Liver (tissue), 9 donors: ENCODE data around the gene HDDC3. TPM values are rescaled to one million over a fixed set of nuclear protein-coding genes. Genes with fewer than 3 reads are reported as not detected.

Experiments
- DNase-seq: peaks from one replicate; pipeline ENCODE4 v3.0.0-alpha.2; 2017; ENCODE audit warnings: low spot score
- H3K27ac ChIP-seq, 2 donors: one replicate each; pipeline ENCODE4 v1.7.0; 2013; ENCODE audit warnings: inconsistent platforms in 2 of 2, low read length in 2 of 2, control low read depth in 1 of 2, low read depth in 1 of 2, mild to moderate bottlenecking in 1 of 2
- H3K27me3 ChIP-seq, 4 donors: one replicate each; pipeline versions ENCODE4 v1.6.1 to v1.7.0; 2013; ENCODE audit warnings: low read length in 3 of 4, inconsistent platforms in 1 of 4, mild to moderate bottlenecking in 1 of 4, moderate library complexity in 1 of 4; ENCODE audit not compliant: control insufficient read depth in 4 of 4, insufficient read depth in 4 of 4
- H3K36me3 ChIP-seq, 4 donors: one replicate each; pipeline versions ENCODE4 v1.6.1 to v1.7.0; 2013; ENCODE audit warnings: low read length in 3 of 4, mild to moderate bottlenecking in 3 of 4, low read depth in 1 of 4, moderate library complexity in 1 of 4; ENCODE audit not compliant: control insufficient read depth in 4 of 4, insufficient read depth in 3 of 4
- H3K4me1 ChIP-seq, 4 donors: one replicate each; pipeline versions ENCODE4 v1.6.1 to v1.7.0; 2013; ENCODE audit warnings: low read length in 3 of 4, mild to moderate bottlenecking in 3 of 4, moderate library complexity in 1 of 4; ENCODE audit not compliant: control insufficient read depth in 4 of 4, insufficient read depth in 4 of 4
- H3K4me3 ChIP-seq, 3 donors: one replicate each; pipeline versions ENCODE4 v1.6.1 to v1.7.0; 2013; ENCODE audit warnings: low read length in 3 of 3, control low read depth in 1 of 3, low read depth in 1 of 3, mild to moderate bottlenecking in 1 of 3
- H3K9ac ChIP-seq, 2 donors: one replicate each; pipeline ENCODE4 v1.7.0; 2013; ENCODE audit warnings: low read length in 2 of 2, mild to moderate bottlenecking in 2 of 2, moderate library complexity in 2 of 2, control low read depth in 1 of 2, low read depth in 1 of 2
- H3K9me3 ChIP-seq, 4 donors: one replicate each; pipeline versions ENCODE4 v1.6.1 to v1.7.0; 2013; ENCODE audit warnings: low read length in 3 of 4; ENCODE audit not compliant: control insufficient read depth in 4 of 4
- EGR1 ChIP-seq, 2 donors: IDR thresholded peaks; 2 replicates each; pipeline ENCODE4 v1.6.1; 2016 to 2018; ENCODE audit warnings: antibody characterized with exemption in 2 of 2, low read depth in 2 of 2
- FOXA2 ChIP-seq: IDR thresholded peaks from 2 replicates; pipeline ENCODE4 v1.6.1; 2016; ENCODE audit warnings: antibody characterized with exemption
- GABPA ChIP-seq, 2 donors: IDR thresholded peaks in 1 of 2; conservative IDR thresholded peaks in 1 of 2; 2 replicates each; pipeline ENCODE4 v1.6.1; 2016; ENCODE audit warnings: antibody characterized with exemption in 2 of 2, mild to moderate bottlenecking in 1 of 2, moderate library complexity in 1 of 2
- HNF4A ChIP-seq, 2 donors: conservative IDR thresholded peaks; 2 replicates each; pipeline ENCODE4 v1.6.1; 2016; ENCODE audit warnings: antibody characterized with exemption in 2 of 2, mild to moderate bottlenecking in 2 of 2
- HNF4G ChIP-seq: IDR thresholded peaks from 2 replicates; pipeline ENCODE4 v1.6.1; 2016; ENCODE audit warnings: antibody characterized with exemption
- JUND ChIP-seq, 2 donors: IDR thresholded peaks; 2 replicates each; pipeline ENCODE4 v1.6.1; 2016; ENCODE audit warnings: antibody characterized with exemption in 2 of 2
- MAX ChIP-seq: IDR thresholded peaks from 2 replicates; pipeline ENCODE4 v1.6.1; 2016; ENCODE audit warnings: antibody characterized with exemption
- NR2F2 ChIP-seq: IDR thresholded peaks from 2 replicates; pipeline ENCODE4 v1.6.1; 2016; ENCODE audit warnings: antibody characterized with exemption
- RAD21 ChIP-seq, 2 donors: IDR thresholded peaks; 2 replicates each; pipeline ENCODE4 v1.6.1; 2016; ENCODE audit warnings: antibody characterized with exemption in 2 of 2, mild to moderate bottlenecking in 2 of 2
- REST ChIP-seq: IDR thresholded peaks from 2 replicates; pipeline ENCODE4 v1.6.1; 2016; ENCODE audit warnings: antibody characterized with exemption, mild to moderate bottlenecking
- RXRA ChIP-seq, 2 donors: IDR thresholded peaks; 2 replicates each; pipeline ENCODE4 v1.6.1; 2017 to 2018; ENCODE audit warnings: antibody characterized with exemption in 2 of 2, mild to moderate bottlenecking in 1 of 2
- SP1 ChIP-seq: IDR thresholded peaks from 2 replicates; pipeline ENCODE4 v1.6.1; 2018; ENCODE audit warnings: antibody characterized with exemption, mild to moderate bottlenecking
- TAF1 ChIP-seq: conservative IDR thresholded peaks from 2 replicates; pipeline ENCODE4 v1.6.1; 2016; ENCODE audit warnings: antibody characterized with exemption, mild to moderate bottlenecking
- ZBTB33 ChIP-seq: IDR thresholded peaks from 2 replicates; pipeline ENCODE4 v1.6.1; 2016; ENCODE audit warnings: antibody characterized with exemption
- WGBS: extraction: QIAGEN DNeasy Blood & Tissue Kit; methylation state at CpG from one replicate; pipeline ENCODE4 v1.1.7; 2013; 5-methylcytosine and 5-hydroxymethylcytosine counted together
- polyA plus RNA-seq, 2 donors: library from polyadenylated mRNA; stranded (reverse) in 1 of 2; unstranded in 1 of 2; fragments of 200-250 nt in 1 of 2; fragments of >200 nt in 1 of 2; fragmentation: Nextera tagmentation in 1 of 2; extraction: Ambion mirVana in 1 of 2; gene quantifications; one replicate each; pipeline versions ENCODE4 v1.2.1 to v1.2.3, GENCODE V29; 2013 to 2015
- total RNA-seq, 2 donors: library from RNA; depleted of rRNA; stranded (reverse); fragments of >200 nt; gene quantifications; one replicate each; pipeline ENCODE4 v1.2.3, GENCODE V29; 2014
- donor health status: healthy.
- donor health status: healthy.
- donor health status: healthy.
- donor health status: healthy.
- donor health status: healthy.

HDDC3 gene
- total and polyA plus RNA-seq, 4 donors = 12.5 to 15.4 (median 14.1) TPM

DNA sequence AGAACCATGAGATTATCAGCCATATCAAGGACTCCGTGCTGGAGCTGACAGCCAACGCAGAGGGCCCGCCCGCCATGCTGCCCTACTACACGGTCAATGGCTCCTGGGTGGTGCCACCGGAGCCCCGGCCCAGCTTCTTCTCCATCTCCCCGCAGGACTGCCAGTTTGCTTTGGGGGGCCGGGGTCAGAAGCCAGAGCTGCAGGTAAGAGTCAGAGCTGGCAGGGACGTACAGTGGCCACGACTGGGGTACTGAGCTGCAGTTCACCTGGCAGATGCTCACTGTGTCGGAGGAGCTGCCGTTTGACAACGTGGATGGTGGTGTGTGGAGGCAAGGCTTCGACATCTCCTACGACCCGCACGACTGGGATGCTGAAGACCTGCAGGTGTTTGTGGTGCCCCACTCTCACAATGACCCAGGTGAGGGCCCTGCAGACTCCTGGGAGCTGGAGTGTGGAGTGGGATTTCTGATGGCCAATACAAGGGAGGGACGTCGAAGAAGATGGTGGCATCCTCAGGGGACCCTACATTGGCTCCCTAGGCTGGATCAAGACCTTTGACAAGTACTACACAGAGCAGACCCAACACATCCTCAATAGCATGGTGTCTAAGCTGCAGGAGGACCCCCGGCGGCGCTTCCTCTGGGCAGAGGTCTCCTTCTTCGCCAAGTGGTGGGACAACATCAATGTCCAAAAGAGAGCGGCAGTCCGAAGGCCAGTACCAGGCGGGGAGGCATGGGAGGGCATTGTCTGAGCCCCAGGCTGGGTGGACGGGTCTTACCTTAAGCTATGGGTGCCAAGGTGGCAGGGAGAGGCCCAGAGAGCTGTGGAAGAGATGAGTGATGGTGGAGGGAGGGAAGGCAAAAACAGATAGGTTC, 26.8 kb downstream of the HDDC3 start (continued):
- TF ChIP-seq ZBTB33 (no peak), HNF4A (conservative IDR thresholded peaks at IDR 0.05) (no peak), JUND (IDR thresholded peaks at IDR 0.05) (no peak), SP1 (no peak), RAD21 (IDR thresholded peaks at IDR 0.05) (no peak), NR2F2 (no peak), EGR1 (IDR thresholded peaks at IDR 0.05; ENCODE audit: low read depth in 2 of 2) (no peak), FOXA2 (no peak)

- no peak for TF ChIP-seq MAX
- TF ChIP-seq GABPA (IDR thresholded peaks at IDR 0.05 in 1 of 2, conservative IDR thresholded peaks at IDR 0.05 in 1 of 2) = no peak
- no peak for TF ChIP-seq RXRA (IDR thresholded peaks at IDR 0.05)
- TF ChIP-seq TAF1 = no peak
- TF ChIP-seq NR2F2 = no peak
- no peak for TF ChIP-seq REST
- no peak for TF ChIP-seq ZBTB33
- TF ChIP-seq HNF4G = no peak
- no peak overlapping the region for H3K9ac ChIP-seq
- peaks cover 29 to 42% (median 37%) of the 10 kb centered on the region in 4 donors for H3K36me3 ChIP-seq
- 96% methylated on average over 9 of the region's 9 CpGs for WGBS
- no peak for DNase-seq
- H3K4me1 ChIP-seq = peaks cover 0 to 18% (median 9%) of the 10 kb centered on the region in 4 donors
- H3K9me3 ChIP-seq = no peaks in the 10 kb centered on the region
- H3K27me3 ChIP-seq = no peaks in the 10 kb centered on the region
- no peak overlapping the region for H3K27ac ChIP-seq
- no peak overlapping the region for H3K4me3 ChIP-seq
Observed at GRCh38 chr15:90904746-90905145, 27.6 kb downstream of the HDDC3 start.
